Liver (tissue), 3 donors: Measurements from ENCODE around the gene PPARA.

ENCODE experiments used
- FOXA1 ChIP-seq: IDR thresholded peaks from 2 replicates; pipeline ENCODE4 v1.6.1; 2016; ENCODE audit warnings: antibody characterized with exemption
- JUND ChIP-seq, 2 donors: IDR thresholded peaks; 2 replicates each; pipeline ENCODE4 v1.6.1; 2016; ENCODE audit warnings: antibody characterized with exemption in 2 of 2
- RXRA ChIP-seq, 2 donors: IDR thresholded peaks; 2 replicates each; pipeline ENCODE4 v1.6.1; 2017 to 2018; ENCODE audit warnings: antibody characterized with exemption in 2 of 2, mild to moderate bottlenecking in 1 of 2
- SP1 ChIP-seq: IDR thresholded peaks from 2 replicates; pipeline ENCODE4 v1.6.1; 2018; ENCODE audit warnings: antibody characterized with exemption, mild to moderate bottlenecking
- TAF1 ChIP-seq: conservative IDR thresholded peaks from 2 replicates; pipeline ENCODE4 v1.6.1; 2016; ENCODE audit warnings: antibody characterized with exemption, mild to moderate bottlenecking
- TF ChIP-seq, protein P1 (sequence below): fragments of 150-350 bp; IDR thresholded peaks from 2 replicates; pipeline ENCODE4 v1.5.1; 2017; ENCODE audit warnings: improper control_type of control experiment, low read depth, low read length; ENCODE audit not compliant: missing input control
- donor health status: healthy.
- donor health status: healthy.

GRCh38 chr22:46275455-46276122 lies 125.3 kb downstream of the PPARA start:
- no peak for TF ChIP-seq RXRA (IDR thresholded peaks at IDR 0.05)
- TF ChIP-seq, protein P1, sequence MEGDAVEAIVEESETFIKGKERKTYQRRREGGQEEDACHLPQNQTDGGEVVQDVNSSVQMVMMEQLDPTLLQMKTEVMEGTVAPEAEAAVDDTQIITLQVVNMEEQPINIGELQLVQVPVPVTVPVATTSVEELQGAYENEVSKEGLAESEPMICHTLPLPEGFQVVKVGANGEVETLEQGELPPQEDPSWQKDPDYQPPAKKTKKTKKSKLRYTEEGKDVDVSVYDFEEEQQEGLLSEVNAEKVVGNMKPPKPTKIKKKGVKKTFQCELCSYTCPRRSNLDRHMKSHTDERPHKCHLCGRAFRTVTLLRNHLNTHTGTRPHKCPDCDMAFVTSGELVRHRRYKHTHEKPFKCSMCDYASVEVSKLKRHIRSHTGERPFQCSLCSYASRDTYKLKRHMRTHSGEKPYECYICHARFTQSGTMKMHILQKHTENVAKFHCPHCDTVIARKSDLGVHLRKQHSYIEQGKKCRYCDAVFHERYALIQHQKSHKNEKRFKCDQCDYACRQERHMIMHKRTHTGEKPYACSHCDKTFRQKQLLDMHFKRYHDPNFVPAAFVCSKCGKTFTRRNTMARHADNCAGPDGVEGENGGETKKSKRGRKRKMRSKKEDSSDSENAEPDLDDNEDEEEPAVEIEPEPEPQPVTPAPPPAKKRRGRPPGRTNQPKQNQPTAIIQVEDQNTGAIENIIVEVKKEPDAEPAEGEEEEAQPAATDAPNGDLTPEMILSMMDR = no peak
- TF ChIP-seq TAF1 = no peak
- TF ChIP-seq FOXA1 = no peak
- TF ChIP-seq JUND (IDR thresholded peaks at IDR 0.05) = no peak
- TF ChIP-seq SP1 = no peak
